A172 (cell line): ENCODE data around the gene CTXN1. TPM values are rescaled to one million over a fixed set of nuclear protein-coding genes. Genes with fewer than 3 reads are reported as not detected.
"Not testable (repeated sequence)": the region's sequence is repeated elsewhere in the genome, so short reads cannot be mapped to it uniquely, and the experiment has no call there.

Source experiments
- DNase-seq: peaks from one replicate; pipeline ENCODE4 v3.0.0-alpha.2; 2015; ENCODE audit warnings: low spot score
- total RNA-seq: library from RNA; depleted of rRNA; stranded (reverse); fragments of >200 nt; shearing (Covaris generic); gene quantifications from 2 replicates; pipeline ENCODE4 v1.2.3, GENCODE V29; 2014; rRNA removed

The CTXN1 gene
- total RNA-seq: 24.3 and 37.0 TPM in 2 replicates

DNA sequence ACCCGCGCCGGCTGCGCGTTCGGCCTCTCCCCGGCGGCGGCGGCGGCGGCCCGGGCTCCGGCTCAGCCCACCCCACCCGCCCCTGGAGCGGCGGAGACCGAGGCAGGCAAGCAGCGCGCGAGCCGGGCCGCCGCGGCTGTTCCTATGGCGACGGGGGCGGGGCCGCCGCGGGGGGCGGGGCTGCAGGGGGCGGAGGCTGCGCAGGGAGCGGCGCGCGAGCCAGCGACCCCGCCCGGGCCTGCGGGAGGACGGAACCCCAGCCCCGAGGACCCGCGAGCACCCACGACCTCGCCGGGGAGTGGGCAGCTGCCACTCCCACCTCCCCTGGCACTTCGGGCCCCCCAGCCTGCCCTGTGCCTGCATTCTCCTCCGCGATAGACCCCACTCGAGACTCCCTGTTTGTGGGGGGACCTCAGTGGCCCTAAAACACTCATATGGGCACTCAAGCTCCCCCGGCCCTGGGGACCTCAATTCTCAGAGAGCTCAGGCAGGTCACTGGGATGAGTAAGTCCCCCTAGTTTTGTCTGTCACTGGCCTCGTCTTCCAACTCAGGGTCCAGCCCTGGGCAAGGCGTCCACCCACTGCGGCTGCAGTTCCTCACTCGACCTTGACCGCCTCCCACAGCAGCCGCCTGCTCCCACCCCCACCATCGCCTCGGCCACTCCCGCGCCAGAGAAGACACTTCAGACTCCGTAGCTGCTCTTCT lies at the start of gene CTXN1:
Gene CTXN1 (minus strand): TSS at position 115 of the 706 bp plus-strand sequence. CDS start 597 bp downstream, outside the sequence.
- no peak for DNase-seq

DNA sequence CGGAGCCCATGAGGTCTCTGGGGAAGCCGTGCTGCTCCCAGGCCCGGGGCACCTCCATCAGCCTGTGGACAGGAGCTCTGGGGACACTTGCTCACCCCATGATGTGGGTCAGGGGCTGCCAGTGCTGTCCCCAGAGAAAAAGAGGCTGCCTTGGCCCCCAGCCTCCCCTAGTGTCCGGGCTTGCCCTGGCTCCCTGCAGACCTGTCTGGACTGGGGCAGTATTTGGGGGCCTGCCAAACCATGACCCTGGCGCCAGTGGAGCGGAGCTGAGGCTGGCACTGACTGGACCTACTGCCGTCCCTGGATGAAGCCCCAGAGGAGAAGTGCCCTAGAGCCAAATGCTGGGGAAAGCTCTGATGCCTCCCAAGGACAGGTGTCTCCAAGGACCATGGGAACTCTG lies 49.1 kb upstream of the CTXN1 start:
- DNase-seq: no peak

DNA sequence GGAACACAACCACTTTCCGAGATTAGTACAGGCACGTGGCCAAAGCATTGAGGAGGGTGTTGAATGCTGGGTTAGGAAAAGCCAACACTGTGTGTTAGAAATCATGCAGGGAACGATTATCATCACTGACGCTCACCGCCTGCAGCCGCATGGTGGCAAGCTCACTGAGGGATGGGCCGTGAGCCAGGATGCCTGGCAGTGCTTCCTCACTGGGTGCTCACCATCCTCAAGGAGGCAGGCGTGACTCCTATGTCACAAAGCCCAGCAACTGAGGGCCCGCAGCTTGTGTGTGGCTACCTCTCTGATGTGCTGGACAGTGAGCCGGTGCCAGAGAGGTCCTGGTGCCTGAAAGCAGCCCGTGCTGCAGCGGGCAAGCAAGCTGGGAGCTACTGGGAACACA lies 47.9 kb upstream of the CTXN1 start:
- DNase-seq: no peak

DNA sequence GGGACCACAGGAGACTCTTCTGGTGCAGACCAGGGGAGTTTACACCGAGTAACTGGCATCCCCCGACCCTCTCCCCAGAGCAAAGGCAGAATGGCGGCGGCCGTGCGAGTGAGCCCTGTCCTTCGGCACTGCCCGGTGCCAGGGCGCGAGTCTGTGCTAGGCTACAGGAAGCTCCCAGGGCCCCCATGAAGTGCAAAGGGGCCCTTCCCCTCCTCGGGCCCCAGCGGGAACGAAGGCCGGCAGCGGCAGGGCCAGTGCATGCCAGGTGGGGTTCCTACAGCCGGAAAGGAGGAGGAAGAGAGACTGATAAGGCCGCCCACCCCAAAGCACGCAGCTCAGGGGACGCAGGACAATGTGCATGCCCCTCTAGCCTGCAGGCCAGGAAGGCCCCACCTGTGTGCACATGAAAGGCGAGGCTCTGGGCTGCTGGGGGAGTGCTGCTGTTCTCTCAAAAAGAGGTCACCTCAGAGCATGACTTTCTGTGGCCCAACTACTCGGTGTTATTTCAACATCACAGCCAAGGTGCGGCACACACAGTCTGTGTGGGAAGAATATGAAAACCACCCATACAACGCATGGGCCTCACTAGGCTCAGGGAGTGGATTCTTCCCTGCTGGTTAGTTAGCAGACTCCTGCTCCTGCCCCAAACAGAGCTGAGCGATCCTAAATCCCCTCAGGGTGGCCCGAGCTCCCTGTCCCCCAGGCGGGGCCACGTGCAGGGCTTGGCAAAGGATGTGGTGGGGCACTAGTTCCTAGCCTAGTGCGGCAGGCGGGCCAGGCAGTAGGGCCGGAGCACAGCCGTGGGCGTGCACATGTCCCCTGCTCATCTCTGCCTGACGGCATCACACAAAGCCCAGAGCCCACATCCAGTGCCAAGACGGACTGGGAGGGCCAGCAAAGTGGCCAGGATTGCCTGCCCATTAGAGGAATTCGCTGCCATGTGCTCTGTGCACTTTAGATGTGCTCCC lies 45.9 kb upstream of the CTXN1 start:
- DNase-seq: no peak

DNA sequence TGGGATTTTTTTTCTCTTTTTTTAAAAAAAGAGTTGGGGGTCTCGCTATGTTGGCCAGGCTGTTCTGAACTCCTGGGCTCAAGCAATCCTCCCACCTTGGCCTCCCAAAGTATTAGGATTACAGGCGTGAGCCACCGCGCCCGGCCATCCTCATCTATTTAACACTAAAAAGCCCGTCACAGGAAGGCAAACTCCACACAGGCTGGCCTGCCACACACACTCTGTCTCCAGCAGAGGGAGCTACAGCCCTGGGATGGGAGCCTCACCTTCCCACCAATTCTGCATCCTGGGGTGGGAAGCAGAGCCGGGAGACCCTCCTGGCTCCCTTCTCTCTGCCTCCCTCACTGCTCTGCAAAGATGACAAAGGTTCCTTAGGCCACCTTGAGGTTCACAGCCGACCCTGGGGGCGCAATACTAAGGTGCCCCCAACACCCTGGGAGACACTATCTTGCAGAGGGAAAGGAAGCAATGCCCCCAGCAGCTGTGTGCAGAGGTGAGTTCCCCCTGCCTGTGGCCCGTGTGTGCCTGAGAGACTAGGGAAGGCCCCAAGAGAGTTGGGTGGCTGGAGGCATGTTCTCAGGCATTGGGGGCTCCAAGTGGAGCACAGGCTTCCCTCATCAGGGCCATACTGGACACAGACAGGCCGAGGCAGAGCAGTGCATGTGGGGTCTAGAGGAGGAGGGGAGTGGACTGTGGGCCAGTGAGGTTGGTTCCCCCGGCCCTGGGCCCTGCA lies 44.9 kb upstream of the CTXN1 start:
- peak; percentile 41 for DNase-seq

DNA sequence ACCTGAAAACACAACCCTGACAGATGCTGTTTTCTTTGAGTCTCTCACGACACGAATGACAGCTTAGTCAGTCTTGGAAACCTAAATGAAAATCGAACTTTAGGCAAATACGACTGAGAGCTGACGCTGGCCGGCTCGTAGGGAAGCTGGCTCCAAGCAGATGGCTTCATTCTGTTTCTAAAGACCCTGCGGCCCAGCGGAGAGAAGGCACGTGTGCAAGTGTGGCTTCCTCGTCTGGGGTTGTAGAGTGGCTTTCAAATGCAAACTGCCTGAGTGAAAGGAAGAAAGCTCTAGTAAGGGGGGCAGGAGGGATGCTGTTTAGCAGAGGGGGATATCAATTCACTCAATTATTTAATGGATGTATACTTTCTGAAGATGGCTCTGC lies 43.6 kb upstream of the CTXN1 start:
- no peak for DNase-seq

DNA sequence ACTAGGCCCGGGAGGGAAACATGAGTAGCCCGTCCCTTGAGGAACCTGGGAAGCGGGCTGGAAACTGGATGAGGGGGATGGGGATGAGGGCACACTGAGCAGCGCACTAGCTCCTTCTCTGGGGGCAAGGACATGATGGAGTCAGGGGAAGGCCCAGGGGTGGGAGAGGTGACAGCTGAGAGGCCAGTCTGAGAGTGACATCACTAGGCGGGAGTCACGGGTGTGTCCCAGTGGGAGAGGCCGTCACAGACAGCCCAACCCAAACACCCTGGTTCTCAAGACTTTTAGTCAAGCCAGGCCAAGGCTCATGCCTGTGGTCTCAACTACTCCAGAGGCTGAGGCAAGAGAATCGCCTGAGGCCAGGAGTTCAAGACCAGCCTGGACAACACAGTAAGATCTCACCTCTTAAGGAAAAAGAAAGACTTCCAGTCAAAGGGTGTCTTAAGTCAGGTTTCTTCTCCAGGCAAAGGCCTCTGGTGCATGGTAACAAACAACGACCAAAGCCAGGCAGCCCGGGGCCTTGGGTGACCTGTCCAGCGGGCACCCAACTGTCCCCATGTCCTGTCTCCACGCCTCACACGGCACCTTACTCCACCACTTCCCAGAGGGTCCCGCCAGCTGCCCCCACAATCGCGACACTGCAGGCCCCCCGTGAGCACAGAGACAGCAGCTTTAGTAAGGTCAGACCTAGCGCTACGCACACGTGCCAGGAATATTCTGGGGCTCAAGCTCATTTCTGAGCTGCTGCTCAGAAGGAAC lies 43.0 kb upstream of the CTXN1 start:
- no peak for DNase-seq

DNA sequence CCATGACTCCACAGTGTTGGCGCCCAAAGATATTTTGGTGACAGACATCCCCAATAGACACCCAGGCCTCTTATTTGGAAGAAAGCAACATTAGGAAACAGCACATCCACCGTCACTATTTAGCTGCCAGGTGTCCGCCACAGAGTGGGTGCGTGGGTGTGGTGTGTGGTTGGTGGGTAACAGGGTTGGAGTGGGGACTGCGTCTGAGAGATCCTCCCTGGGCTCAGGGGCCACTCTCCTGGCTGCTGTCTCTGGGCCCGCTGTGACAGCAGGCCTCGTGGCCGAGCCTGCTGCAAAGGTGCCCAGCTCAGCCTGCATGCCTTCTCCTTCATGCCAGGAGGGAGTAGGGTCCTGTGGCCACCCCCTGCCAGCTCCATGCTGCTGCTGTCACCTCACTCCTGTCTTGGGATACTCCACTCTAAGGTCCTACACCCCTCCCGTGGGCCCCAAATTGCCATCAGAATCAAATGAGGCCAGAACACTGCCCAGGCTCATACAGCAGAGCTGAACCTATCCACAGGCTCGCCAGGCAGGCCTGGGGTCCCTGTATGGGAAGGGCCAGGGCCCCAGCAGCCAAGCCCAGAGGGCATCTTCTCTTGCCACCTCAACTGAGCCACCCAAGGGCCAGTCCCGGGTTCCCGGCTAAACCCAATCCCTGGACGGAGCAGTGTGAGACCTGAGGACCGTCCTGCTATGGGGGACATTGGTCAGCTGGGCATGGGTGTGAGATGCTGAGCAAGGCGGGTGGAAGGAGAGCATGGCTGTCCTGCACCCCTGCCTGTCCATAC lies 42.3 kb upstream of the CTXN1 start:
- DNase-seq: no peak

DNA sequence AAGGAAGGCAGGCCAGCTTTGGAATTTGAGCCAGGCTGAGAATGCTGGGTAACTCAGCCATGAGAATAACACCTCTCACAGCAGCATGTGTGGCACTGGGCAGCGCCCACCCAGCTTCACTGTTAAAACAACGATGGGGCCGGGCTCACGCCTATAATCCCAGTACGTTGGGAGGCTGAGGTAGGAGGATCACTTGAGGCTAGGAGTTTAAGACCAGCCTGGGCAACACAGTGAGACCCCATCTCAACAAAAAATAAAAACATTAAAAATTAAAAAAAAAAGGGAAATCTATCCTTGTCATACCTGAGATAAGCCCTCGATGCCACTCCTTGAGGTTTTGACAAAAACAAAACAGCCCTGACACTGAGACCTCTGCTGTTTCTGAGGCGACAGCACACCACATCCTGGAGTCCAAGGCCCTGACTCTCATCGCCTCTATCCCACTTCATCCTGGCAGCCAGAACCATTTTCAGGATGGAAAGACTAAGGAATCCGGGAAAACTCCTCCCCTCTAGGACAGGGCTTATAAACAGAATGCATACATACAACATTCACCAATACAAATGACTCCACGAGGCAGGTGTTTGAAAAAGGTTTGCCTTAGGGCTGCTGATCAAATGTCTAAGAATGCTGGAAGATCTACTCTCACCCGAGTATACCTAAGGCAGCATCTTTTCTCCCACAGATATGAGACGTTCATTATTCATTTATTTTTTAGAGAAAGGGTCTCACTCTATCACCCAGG lies 40.2 kb upstream of the CTXN1 start:
- no peak for DNase-seq

DNA sequence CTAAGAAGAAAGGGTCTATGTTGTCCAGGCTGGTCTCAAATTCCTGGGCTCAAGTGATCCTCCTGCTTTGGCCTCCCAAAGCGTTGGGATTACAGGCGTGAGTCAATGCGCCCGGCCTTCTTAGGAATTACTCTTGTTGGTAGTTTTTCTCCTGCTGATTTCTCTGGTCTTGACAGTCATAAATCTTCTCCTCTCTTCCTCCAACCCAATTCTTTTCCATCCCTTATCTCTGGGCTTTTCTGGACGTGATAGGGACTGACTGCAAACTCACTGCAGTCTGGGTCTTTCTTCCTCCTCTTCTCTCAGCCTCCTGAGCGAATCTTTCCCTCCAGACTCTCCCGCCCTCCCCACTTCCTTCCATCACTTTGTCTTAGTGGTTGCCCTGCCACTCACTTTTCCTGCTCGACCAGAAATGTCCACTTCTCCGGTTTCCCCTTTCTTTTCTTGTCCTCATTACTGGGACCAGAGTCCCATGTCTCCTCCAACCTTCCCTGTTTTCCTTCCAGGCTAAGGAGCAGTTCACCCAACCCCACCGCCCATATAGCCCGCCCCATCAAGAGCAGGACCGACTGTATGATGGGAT lies 39.4 kb upstream of the CTXN1 start:
- no peak for DNase-seq

DNA sequence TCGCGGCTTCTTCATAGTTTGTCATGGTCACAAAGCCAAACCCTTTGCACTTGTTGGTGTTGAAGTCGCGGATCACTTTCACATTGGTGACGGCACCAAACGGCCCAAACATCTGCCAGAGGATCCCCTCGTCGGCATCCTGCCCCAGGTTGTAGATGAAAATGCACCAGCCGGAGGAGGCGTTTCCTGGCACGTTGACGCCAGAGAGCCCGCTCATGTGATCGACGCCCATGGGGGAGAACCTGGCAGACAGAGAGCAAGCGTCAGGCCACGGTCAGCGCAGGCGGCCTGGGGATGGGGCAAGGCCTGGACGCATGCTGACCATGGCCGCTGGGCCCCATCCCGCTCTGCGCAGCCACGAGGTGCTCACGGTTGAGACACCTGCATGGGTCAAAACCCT lies 37.6 kb upstream of the CTXN1 start:
- DNase-seq: no peak

DNA sequence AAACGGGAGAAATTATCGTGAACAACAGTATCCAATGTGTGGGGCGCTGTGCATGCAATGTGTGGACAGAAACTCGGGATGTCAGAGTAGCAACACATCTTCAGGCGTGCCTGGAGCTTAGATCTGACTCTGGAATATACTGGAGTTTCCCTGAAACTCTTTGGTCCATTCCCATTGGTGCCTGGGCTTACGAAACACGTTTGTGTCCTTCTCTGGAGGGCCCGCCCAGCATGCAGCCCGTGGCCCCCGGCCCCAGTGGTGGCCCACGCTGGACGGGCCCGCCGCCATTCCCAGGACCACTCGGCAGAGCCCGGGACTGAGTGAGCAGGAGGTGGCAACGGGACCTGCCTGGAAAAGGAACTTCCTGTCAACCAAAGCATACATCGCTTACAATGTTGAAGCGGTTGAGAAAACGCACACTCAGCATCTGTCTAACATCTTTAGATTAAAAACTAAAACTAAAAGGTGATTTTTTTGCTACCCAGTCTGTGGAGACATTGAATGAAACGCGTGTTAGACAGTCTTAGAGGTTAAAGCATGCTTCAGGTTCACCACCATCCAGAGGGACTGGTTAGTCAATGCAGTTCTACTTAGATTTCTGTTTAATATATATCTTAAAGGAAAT lies 36.8 kb upstream of the CTXN1 start:
- DNase-seq: no peak

DNA sequence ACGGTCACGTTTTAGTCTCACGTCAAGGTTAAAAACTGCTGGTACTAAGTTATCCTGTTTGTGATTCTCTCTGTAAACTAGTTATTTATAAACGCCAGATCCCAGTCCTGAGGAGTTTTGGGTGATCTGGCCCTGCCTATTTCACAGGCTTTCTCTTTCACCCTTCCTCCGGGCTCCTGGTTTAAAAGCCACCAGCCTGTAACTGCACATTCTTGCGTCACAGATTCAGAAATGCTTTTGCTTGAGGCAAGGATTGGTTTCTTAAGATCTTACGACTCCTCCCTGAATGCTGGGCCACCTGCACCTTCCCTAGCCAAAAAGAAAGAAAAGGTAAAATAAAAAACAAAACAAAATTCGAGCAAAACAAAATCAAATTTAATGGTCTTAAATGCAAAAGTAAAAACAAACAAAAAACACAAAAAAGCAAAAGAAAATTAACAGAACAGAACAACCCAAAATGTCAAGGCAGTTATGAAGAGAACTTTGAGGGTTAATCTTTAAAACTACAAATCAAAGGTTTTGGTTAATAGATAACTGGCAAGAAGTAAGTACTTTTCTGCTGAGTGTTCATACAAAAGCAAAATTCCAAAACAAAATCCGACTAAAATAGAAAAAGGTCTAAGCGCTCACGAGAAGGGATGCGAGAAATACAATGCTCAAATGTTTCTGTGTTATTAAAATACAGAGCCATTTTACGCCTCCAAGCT lies 36.1 kb upstream of the CTXN1 start:
- no peak for DNase-seq

DNA sequence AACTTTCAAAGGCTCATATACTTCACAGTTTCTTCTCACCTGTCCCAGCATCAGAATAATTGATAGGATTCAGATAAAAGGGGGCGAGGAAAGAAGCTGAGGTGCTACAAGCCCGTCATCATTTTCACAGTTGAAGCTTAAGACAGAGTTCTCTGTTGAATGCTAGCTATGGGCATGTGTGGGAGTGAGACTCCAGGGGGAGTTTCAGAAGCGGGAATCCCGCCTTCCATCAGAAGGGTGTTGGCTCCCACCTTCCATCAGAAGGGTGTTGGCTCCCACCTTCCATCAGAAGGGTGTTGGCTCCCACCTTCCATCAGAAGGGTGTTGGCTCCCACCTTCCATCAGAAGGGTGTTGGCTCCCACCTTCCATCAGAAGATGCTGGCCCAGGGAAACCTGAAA lies 35.1 kb upstream of the CTXN1 start:
- not testable (repeated sequence) for DNase-seq

DNA sequence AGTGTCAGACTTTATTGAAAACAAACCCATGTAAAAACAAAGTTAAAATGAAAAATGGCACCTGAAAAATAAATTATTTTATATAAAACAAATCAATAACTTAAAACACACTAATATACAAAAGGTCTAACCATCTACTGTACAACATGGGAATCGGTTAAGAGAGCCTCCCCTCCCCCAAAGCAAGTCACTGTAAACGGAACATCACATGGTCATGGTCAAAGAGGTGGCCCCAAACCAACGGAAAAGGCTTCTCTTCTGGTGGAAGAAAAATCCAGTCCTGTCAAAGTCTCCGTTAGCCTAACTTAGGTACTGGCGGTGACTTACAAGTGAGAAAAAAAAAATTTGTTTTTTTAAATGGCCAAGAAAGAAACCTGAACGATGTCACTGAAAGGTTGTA lies 33.3 kb upstream of the CTXN1 start:
- DNase-seq: no peak

DNA sequence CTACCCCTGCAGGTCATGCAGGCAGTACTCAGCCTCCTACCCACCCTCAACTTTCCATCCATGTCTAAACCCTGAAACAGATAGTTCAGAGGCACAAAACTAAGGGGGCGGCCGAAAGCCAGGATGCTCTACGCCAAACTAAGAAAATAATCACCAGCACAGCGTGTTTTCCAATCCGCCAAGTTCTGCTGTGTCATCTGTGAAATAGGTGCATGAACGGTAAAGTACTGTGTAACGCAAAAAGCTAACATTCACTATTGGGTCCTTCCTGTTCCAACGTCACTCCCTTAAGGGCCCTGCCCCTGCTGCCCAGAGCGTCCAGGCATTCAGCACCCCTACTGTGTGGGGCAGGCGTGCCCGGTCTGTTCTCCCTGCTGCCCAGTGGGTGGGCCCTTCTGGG lies 29.8 kb upstream of the CTXN1 start:
- DNase-seq: no peak

DNA sequence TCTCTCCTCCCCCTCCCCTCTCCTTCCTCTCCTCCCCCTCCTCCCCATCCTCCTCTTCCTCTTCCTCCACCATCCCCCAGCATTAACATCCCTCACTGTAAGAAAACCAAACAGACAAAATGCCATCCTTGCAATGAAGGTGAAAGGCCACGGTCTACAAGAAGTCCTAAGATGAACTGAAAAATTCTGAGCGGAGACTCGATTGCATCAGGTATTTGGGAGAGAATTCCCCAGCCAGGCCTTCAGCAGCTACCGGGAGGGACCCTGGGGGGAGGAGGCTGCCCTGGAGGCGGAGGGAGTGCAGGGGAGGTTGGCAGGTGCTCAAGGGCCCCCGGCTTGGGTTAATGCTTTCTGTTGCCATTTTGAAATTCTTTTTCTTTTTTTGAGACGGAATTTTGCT lies 27.6 kb upstream of the CTXN1 start:
- no peak for DNase-seq

DNA sequence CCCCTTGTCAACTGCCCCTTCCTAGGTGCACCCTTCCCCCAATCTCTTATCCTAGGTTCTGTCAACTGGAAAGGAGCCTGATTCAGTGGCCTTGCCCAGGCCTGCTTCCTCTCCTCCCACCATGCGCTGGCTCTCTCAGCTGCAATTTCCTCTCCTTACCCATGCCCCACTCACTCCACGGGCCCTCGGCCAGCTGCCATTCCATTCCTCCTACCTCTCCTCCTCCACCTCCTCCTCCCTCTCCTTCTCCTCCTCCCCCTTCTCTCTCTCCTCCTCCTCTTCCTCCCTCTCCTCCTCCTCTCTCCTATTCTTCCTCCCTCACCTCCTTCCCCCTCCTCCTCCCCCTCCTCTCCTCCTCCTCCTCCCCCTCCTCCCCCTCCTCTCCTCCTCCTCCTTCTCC lies 27.1 kb upstream of the CTXN1 start:
- peak; percentile 31 for DNase-seq

DNA sequence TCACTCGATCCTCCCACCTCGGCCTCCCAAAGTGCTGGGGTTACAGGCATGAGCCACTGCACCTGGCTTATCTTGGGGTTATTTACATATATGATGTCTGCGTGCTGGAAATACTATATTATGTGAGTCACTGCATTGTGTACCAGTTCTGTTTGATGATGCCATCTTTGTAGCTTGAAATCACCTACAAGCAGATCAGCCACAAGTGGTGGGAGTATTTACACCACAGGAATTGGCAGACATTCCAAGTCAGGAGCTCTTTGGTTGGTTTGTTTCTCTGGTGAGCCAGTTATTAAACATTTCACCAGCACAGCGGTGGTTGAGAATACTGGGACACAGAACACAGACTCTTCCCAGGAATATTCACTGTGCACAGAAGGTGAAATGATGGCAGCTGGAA lies 22.0 kb upstream of the CTXN1 start:
- no peak for DNase-seq
